Measurements from ENCODE around the gene GPR39.

The GPR39 gene

DNA sequence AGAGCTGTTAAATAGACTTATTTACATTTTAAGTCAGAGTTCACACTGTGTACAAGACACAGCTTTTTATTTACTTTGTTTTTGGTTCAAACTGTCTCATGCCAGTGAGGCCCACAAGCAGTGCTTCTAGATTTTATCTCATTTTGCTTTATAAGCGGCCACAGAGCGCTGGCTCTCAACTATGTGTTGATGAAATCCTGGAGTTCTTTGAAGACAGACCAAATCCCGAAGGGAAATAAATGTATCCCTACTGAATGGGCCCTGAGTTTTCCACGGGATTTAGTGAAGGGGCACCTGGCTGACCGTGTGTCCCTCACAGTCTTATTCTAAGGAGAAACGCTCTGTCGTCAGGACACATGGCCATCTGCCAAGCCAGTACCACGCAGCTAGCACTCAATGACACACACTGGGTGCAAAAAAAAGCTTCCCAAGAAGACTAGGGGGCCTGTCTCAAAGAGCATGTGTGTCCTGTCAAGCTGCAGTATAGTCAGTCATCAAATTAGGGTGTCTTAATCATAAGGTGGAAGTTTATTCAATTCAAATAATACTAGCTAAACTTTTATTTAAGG is 230.0 kb downstream of the GPR39 start:
- DNase-seq, result no peak

DNA sequence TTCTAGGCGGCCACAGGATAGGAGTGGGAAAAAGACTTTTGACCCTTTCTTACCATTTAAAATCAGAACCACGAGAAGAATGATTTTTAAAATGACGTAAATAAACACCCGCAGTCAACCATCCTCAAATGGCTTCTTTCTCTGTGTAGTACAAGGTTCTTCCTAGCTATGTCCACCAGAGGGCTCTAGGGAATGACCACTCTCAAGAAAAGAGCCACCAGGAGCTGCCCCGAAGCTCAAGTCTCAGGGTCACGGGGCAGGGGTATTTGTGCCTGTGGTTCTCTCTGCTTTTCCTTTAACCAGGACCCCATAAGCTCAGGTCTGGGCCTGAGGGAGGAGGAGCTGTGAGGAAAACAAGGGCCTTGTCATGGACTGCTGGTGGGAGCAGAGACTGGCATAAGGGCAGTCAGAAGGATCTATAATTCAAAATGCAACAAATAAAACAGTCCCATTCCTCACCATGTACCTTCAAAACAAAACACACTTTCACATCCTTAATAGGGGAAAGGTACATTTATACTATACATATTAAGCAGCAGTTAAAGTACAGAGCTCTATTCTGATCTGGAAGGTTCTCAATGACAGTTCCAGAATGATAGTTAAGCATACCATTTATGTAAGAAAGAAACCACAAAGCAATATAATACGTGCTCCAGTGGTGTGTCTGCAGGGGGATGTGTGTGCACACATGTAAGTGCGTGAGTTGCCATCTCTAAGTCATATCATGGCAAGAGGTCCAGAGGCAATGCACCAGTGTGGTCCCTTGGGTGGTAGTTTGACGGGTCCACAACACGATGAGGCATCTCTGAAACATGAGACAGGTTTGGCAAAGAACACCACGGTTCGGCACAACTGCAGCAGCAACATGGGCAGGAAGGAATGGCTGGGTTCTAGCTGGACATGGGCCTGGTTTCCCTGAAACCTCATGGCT is 234.8 kb downstream of the GPR39 start:
- DNase-seq, result no peak

- no peak for DNase-seq
Observed at GRCh38 chr2:132652474-132652873, 235.9 kb downstream of the GPR39 start.

GRCh38 chr2:132654335-132654734 is 237.7 kb downstream of the GPR39 start:
- no peak for DNase-seq

GRCh38 chr2:132654968-132655367 is 238.4 kb downstream of the GPR39 start:
- no peak for DNase-seq

- no peak for DNase-seq
Observed at GRCh38 chr2:132656266-132656975, 239.8 kb downstream of the GPR39 start.

- DNase-seq, result no peak
Observed at GRCh38 chr2:132659331-132659730, 242.7 kb downstream of the GPR39 start.

GRCh38 chr2:132662732-132663131 is 246.1 kb downstream of the GPR39 start:
- DNase-seq, result no peak

GRCh38 chr2:132664096-132664495 is 247.5 kb downstream of the GPR39 start:
- no peak for DNase-seq

GRCh38 chr2:132665401-132666140 is 249.0 kb downstream of the GPR39 start:
- no peak for DNase-seq

DNA sequence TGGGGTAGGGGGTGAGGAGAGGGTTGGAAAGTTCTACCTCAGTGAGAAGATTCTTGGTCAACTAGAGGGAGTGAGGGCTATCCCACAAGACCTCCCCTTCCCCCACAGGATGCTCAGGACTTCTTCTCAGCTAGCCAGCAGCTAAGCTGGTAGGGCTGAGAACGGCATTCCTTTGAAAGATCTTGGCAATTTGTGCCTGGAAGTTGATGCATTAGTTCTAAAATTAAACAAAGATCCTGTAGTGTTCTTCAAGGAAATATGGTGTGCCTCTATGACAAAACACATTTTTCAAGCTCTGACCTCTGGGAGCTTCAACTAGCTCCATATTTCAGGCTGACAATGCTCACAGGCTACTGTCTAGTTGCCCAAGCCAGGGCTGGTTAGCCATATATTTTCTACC is 251.1 kb downstream of the GPR39 start:
- no peak for DNase-seq

GRCh38 chr2:132668189-132668823 is 251.7 kb downstream of the GPR39 start:
- no peak for DNase-seq

GRCh38 chr2:132668987-132669907 is 252.6 kb downstream of the GPR39 start:
- no peak for DNase-seq

- no peak for DNase-seq
Observed at GRCh38 chr2:132669908-132670495, 253.4 kb downstream of the GPR39 start, which contains the start of gene LYPD1. Gene LYPD1 (minus strand): TSS chr2:132670205. CDS start chr2:132669932, 273 bp downstream.

GRCh38 chr2:132670496-132671150 is 254.0 kb downstream of the GPR39 start:
- no peak for DNase-seq

- no peak for DNase-seq
Observed at GRCh38 chr2:132671151-132671835, 254.7 kb downstream of the GPR39 start.

DNA sequence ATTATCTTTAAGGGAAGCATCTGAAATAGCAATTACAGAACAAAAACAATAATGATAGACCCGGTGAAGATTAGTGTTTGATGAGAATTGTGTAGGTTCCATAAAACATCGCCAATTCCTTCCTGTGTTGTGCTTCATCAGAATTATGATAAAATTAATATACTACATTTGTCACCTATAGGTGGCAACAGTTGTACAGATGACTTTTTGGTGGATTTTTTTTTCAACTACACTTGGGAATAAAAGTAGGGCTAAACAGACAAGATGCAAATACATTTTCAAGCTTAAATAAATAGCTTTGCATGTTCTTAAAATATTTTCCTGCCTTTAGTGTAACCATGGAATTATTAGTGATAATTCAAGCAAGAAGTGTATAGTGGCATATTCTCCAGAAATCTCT is 260.4 kb downstream of the GPR39 start:
- DNase-seq, result no peak

GRCh38 chr2:132677661-132678060 is 261.1 kb downstream of the GPR39 start:
- DNase-seq, result no peak

DNA sequence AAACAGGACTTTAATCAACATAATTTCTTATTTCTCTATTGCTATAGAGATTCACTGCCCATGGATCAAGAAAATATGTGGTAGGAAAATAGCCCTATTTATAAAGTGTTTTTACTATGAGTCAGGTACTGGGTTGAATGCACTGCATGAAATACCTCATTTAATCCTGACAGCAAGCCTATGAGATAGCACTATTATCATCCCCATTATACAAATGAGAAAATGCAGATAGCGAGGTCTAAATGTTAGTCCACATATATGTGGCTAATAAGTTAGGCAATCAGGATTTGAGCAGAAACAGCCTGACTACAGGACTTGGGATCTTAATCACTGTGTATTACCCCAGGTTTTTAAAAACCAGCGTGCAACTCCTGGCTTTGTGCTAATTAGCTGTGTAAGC is 261.9 kb downstream of the GPR39 start:
- no peak for DNase-seq

- DNase-seq, result no peak
Observed at GRCh38 chr2:132680544-132680943, 263.9 kb downstream of the GPR39 start.
